IMR-90 (cell line): ENCODE results near the gene FKBP11. TPM values are rescaled to one million over a fixed set of nuclear protein-coding genes. Genes with fewer than 3 reads are reported as not detected.

Experiments used
- ATAC-seq: fragments of 200-7000 bp; cut with Tn5 transposase; 2 replicates; pipeline ENCODE4 v1.9.1; 2020; ENCODE audit warnings: low read depth, mild to moderate bottlenecking, moderate library complexity
- BruUV-seq: library from RNA; stranded (reverse); fragments of 400-500 nt; replicated peaks from 2 replicates; lab custom pipeline; 2021; lab: Mats Ljungman, UMichigan
- CTCF ChIA-PET: fragments of 300-600 bp; formaldehyde crosslinking; extraction: SDS; loops from one replicate; lab custom pipeline; 2021; ENCODE audit warnings: antibody characterized with exemption; lab: Yijun Ruan, JAX
- POLR2A ChIA-PET: fragments of 300-600 bp; sonication (Branson Sonifier 250); formaldehyde crosslinking; loops from one replicate; lab custom pipeline; 2022; ENCODE audit warnings: antibody characterized with exemption; ENCODE audit not compliant: unreplicated experiment; lab: Charles Lee
- DNase-seq: peaks from one replicate; pipeline ENCODE4 v3.0.0; 2013
- H2AFZ ChIP-seq: replicated peaks from 2 replicates; pipeline ENCODE3; 2013; ENCODE audit warnings: low read length, mild to moderate bottlenecking; ENCODE audit not compliant: poor library complexity
- H2AK5ac ChIP-seq: 2 replicates; pipeline ENCODE4 v1.6.1; 2013; ENCODE audit warnings: low read depth, low read length, inconsistent platforms
- H2AK9ac ChIP-seq: replicated peaks from 2 replicates; pipeline ENCODE3; 2013; ENCODE audit warnings: mild to moderate bottlenecking, low read depth, low read length, moderate library complexity; ENCODE audit not compliant: poor library complexity
- H2BK120ac ChIP-seq: 2 replicates; pipeline ENCODE4 v1.6.1; 2013; ENCODE audit warnings: low read depth, low read length, inconsistent platforms
- H2BK15ac ChIP-seq: 3 replicates; pipeline ENCODE4 v1.6.1; 2013; ENCODE audit warnings: low read depth, low read length, inconsistent platforms
- H2BK20ac ChIP-seq: 2 replicates; pipeline ENCODE4 v1.6.1; 2013; ENCODE audit warnings: low read depth, mild to moderate bottlenecking, inconsistent platforms, low read length, moderate library complexity
- H2BK5ac ChIP-seq: 2 replicates; pipeline ENCODE4 v1.6.1; 2013; ENCODE audit warnings: mild to moderate bottlenecking, low read depth, low read length, inconsistent platforms; ENCODE audit not compliant: poor library complexity, severe bottlenecking
- H3K14ac ChIP-seq: replicated peaks from 2 replicates; pipeline ENCODE4 v1.6.1; 2013; ENCODE audit warnings: low read depth, low read length, inconsistent platforms
- H3K18ac ChIP-seq: 2 replicates; pipeline ENCODE4 v1.6.1; 2013; ENCODE audit warnings: low read depth, low read length, control low read depth
- H3K23ac ChIP-seq: 2 replicates; pipeline ENCODE4 v1.6.1; 2013; ENCODE audit warnings: low read depth, low read length, inconsistent platforms
- H3K27ac ChIP-seq: 2 replicates; pipeline ENCODE4 v1.5.1; 2013; ENCODE audit warnings: mild to moderate bottlenecking, control low read depth, low read length; ENCODE audit not compliant: insufficient read depth
- H3K27me3 ChIP-seq: 2 replicates; pipeline ENCODE4 v1.6.1; 2013; ENCODE audit warnings: low read length; ENCODE audit not compliant: control insufficient read depth, insufficient read depth
- H3K36me3 ChIP-seq: 2 replicates; pipeline ENCODE4 v1.6.1; 2013; ENCODE audit warnings: low read length, mixed read lengths; ENCODE audit not compliant: control insufficient read depth, insufficient read depth
- H3K4ac ChIP-seq: 2 replicates; pipeline ENCODE4 v1.6.1; 2013; ENCODE audit warnings: low read depth, low read length, inconsistent platforms
- H3K4me1 ChIP-seq: 2 replicates; pipeline ENCODE4 v1.6.1; 2013; ENCODE audit warnings: low read length, mixed read lengths; ENCODE audit not compliant: control insufficient read depth, insufficient read depth
- H3K4me2 ChIP-seq: 2 replicates; pipeline ENCODE4 v1.6.1; 2013; ENCODE audit warnings: low read depth, mild to moderate bottlenecking, control low read depth, low read length, moderate library complexity
- H3K4me3 ChIP-seq: 2 replicates; pipeline ENCODE4 v1.5.1; 2013; ENCODE audit warnings: low read depth, mild to moderate bottlenecking, control low read depth, low read length, moderate library complexity; ENCODE audit not compliant: insufficient read depth
- H3K56ac ChIP-seq: 2 replicates; pipeline ENCODE4 v1.6.1; 2013; ENCODE audit warnings: low read length, inconsistent platforms; ENCODE audit not compliant: insufficient read depth; ENCODE audit errors: extremely low read depth
- H3K79me1 ChIP-seq, 2 experiments: 2 replicates each; pipeline ENCODE4 v1.6.1; 2013; ENCODE audit warnings: low read length in 2 of 2, inconsistent platforms in 1 of 2, low read depth in 1 of 2
- H3K9ac ChIP-seq: 2 replicates; pipeline ENCODE4 v1.6.1; 2013; ENCODE audit warnings: low read depth, low read length, control low read depth
- H3K9me1 ChIP-seq: 2 replicates; pipeline ENCODE4 v1.6.1; 2013; ENCODE audit warnings: low read length, inconsistent platforms; ENCODE audit not compliant: insufficient read depth
- H3K9me3 ChIP-seq: 2 replicates; pipeline ENCODE4 v1.6.1; 2013; ENCODE audit warnings: low read length; ENCODE audit not compliant: control insufficient read depth, insufficient read depth
- H4K20me1 ChIP-seq: 2 replicates; pipeline ENCODE4 v1.6.1; 2013; ENCODE audit warnings: low read length, inconsistent platforms; ENCODE audit not compliant: insufficient read depth
- H4K5ac ChIP-seq: 2 replicates; pipeline ENCODE4 v1.6.1; 2013; ENCODE audit warnings: mild to moderate bottlenecking, low read depth, low read length, control low read depth
- H4K8ac ChIP-seq, 2 experiments: 2 replicates each; pipeline ENCODE4 v1.6.1; 2013; ENCODE audit warnings: low read depth in 2 of 2, low read length in 2 of 2, control low read depth in 1 of 2, inconsistent platforms in 1 of 2
- H4K91ac ChIP-seq: 2 replicates; pipeline ENCODE4 v1.6.1; 2013; ENCODE audit warnings: low read depth, low read length, inconsistent platforms; ENCODE audit not compliant: insufficient read depth
- BHLHE40 ChIP-seq: fragments of 150-350 bp; IDR thresholded peaks from 2 replicates; pipeline ENCODE4 v1.6.1; 2016; ENCODE audit warnings: mild to moderate bottlenecking, low read depth, low read length
- CEBPB ChIP-seq: IDR thresholded peaks from 2 replicates; pipeline ENCODE4 v1.6.1; 2012; ENCODE audit warnings: low read depth, low read length, improper control_type of control experiment
- CHD1 ChIP-seq: IDR thresholded peaks from 2 replicates; pipeline ENCODE4 v1.6.1; 2012; ENCODE audit warnings: low read depth, low read length, improper control_type of control experiment
- CTCF ChIP-seq: conservative IDR thresholded peaks from 2 replicates; pipeline ENCODE4 v1.5.1; 2012; ENCODE audit warnings: mild to moderate bottlenecking, low read depth, low read length, improper control_type of control experiment
- MAZ ChIP-seq: IDR thresholded peaks from 2 replicates; pipeline ENCODE4 v1.6.1; 2012; ENCODE audit warnings: low read depth, mild to moderate bottlenecking, low read length, improper control_type of control experiment, moderate library complexity, borderline replicate concordance
- RAD21 ChIP-seq: IDR thresholded peaks from 2 replicates; pipeline ENCODE4 v1.6.1; 2012; ENCODE audit warnings: low read length, improper control_type of control experiment
- RCOR1 ChIP-seq: IDR thresholded peaks from 2 replicates; pipeline ENCODE4 v1.6.1; 2012; ENCODE audit warnings: mild to moderate bottlenecking, low read length, improper control_type of control experiment; ENCODE audit not compliant: insufficient replicate concordance
- SMC3 ChIP-seq: fragments of 150-350 bp; IDR thresholded peaks from 2 replicates; pipeline ENCODE4 v1.6.1; 2016; ENCODE audit warnings: low read depth, mild to moderate bottlenecking, antibody characterized with exemption, low read length, moderate library complexity
- USF2 ChIP-seq: fragments of 150-350 bp; IDR thresholded peaks from 2 replicates; pipeline ENCODE4 v1.6.1; 2017; ENCODE audit warnings: mild to moderate bottlenecking, antibody characterized with exemption, low read length, low read depth
- WGBS, 2 experiments: methylation state at CpG; one replicate each; pipeline versions ENCODE4 v1.1.5 to v1.1.7; 2013; ENCODE audit warnings: missing lambda C conversion rate in 2 of 2; ENCODE audit not compliant: insufficient read length in 1 of 2; ENCODE audit errors: extremely low coverage in 2 of 2; 5-methylcytosine and 5-hydroxymethylcytosine counted together
- dilution Hi-C: fragments of 300-500 bp; cut with HindIII; formaldehyde crosslinking; loops from one replicate; pipeline ENCODE4 v1.14.3; 2018; ENCODE audit warnings: low sequenced_read_pairs; ENCODE audit not compliant: unreplicated experiment
- in situ Hi-C: fragments of 300-500 bp; cut with MboI; formaldehyde crosslinking; loops from 3 replicates; pipeline ENCODE4 v1.14.3; 2019; ENCODE audit warnings: low sequenced_read_pairs, inconsistent platforms, mixed read lengths
- intact Hi-C: fragments of 100-400 bp; cut with micrococcal nuclease; formaldehyde crosslinking; loops from 2 replicates; pipeline ENCODE4 v1.10.0; 2022
- polyA plus RNA-seq, 3 experiments: library from polyadenylated mRNA; depleted of rRNA; stranded (reverse); fragments of >200 nt; gene quantifications; 2 replicates each; pipeline ENCODE4 v1.2.3, GENCODE V29; 2012; ENCODE audit warnings: low replicate concordance in 1 of 3
- total RNA-seq: library from RNA; depleted of rRNA; stranded (reverse); fragments of >200 nt; gene quantifications from 2 replicates; pipeline ENCODE4 v1.2.3, GENCODE V29; 2012

FKBP11 gene
- total and polyA plus RNA-seq, 2 of the 4 experiments (the other 2 are of a cell fraction), result 5.0 to 40.0 TPM

DNA sequence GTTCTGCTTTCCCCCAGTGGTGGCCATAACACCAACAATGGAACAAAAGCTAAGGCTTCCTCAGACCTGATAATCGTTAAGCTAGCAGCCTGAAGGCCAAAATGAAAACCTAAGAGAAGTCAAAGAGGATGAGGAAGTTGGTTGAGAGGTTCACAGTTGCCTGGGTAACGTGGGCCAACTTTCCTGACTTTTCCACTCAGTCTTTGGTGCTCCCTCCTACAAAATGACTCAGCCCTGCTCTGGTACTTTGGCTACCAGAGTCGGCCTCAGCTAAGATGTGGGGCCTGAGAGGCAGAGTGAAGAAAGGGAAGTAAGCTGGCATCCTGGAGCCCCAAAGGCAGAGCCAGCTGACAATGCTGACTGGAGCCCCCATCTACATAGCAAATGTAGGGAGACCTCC is 14.9 kb upstream of the FKBP11 start:
- no peak overlapping the region for H2AFZ ChIP-seq
- H3K27me3 ChIP-seq, result no peaks in the 10 kb centered on the region
- no peaks in the 10 kb centered on the region for H3K9me3 ChIP-seq
- DNase-seq (peak; percentile 26), ATAC-seq (no peak)
- peaks cover 81% of the 10 kb centered on the region for H4K20me1 ChIP-seq
- no peak overlapping the region for H3K27ac ChIP-seq
- CTCF ChIA-PET, result no interaction called here
- H3K9me1 ChIP-seq, result 0 out of 2 replicates have a peak, but pooled peaks cover 13% of the 10 kb centered on the region
- in situ Hi-C loops, result no loop called here
- H3K79me1 ChIP-seq, result peaks cover 34 to 83% of the 10 kb centered on the region in 2 experiments
- H3K18ac ChIP-seq, result no peak overlapping the region
- dilution Hi-C loops, result no loop called here
- H2BK20ac ChIP-seq, result no peak overlapping the region
- no peak overlapping the region for H2BK120ac ChIP-seq
- no peak overlapping the region for H2AK5ac ChIP-seq
- H2AK9ac ChIP-seq, result no peak overlapping the region
- H3K56ac ChIP-seq, result no peak overlapping the region
- WGBS, 2 experiments, result no CpG with 5 or more reads among the region's 3 CpGs
- no peak overlapping the region for H3K9ac ChIP-seq
- H4K91ac ChIP-seq, result no peak overlapping the region
- H3K4me3 ChIP-seq, result no peak overlapping the region
- peaks cover 45% of the 10 kb centered on the region for H3K36me3 ChIP-seq
- H3K4me2 ChIP-seq, result no peak overlapping the region
- intact Hi-C loops, result no loop called here
- H4K5ac ChIP-seq, result no peak overlapping the region
- H4K8ac ChIP-seq, result no peak overlapping the region
- no TSS peak for BruUV-seq
- no peak overlapping the region for H3K4ac ChIP-seq
- H2BK15ac ChIP-seq, result no peak overlapping the region
- H3K4me1 ChIP-seq, result no peaks in the 10 kb centered on the region
- no peak for TF ChIP-seq CTCF
- TF ChIP-seq CEBPB, result no peak
- no peak for TF ChIP-seq MAZ
- TF ChIP-seq CHD1, result no peak
- no peak for TF ChIP-seq RAD21
- no peak for TF ChIP-seq RCOR1
- TF ChIP-seq USF2, result no peak
- TF ChIP-seq BHLHE40, result no peak
- TF ChIP-seq SMC3, result no peak
- POLR2A ChIA-PET, result no interaction called here
- H3K23ac ChIP-seq, result no peak overlapping the region
- H2BK5ac ChIP-seq, result no peak overlapping the region
- H3K14ac ChIP-seq, result no peak overlapping the region
